Kidney tubule cell (primary cell): ENCODE measurements around the gene TCF23.
"Not testable (repeated sequence)": the region's sequence is repeated elsewhere in the genome, so short reads cannot be mapped to it uniquely, and the experiment has no call there.

Experiments
- DNase-seq: peaks from one replicate; pipeline ENCODE4 v3.0.0-alpha.2; 2018; ENCODE audit warnings: low spot score

TCF23 gene

GRCh38 chr2:27154488-27154887, 5.7 kb downstream of the TCF23 start:
- no peak for DNase-seq

DNA sequence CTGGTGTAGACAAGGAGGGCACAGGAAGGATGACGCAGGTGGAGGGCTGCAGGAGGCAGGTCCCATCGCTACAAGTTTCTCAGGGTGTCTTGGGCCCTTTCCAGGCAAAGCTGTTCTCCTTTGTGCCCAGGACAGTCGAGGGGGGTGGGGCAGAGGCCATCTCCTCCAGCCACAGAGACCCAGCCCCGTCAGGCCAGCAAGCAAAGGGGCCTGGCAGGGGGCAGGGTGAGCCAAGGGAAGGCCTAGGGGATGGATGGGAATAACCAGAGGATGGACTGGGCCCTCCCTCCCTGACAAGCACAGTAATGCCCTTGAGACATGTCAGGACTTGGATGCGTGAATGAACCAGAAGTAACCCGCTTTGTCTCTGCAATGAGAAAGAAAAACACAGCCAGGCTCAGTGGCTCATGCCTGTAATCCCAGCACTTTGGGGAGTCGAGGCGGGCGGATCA, 6.3 kb downstream of the TCF23 start:
- DNase-seq, result no peak

DNA sequence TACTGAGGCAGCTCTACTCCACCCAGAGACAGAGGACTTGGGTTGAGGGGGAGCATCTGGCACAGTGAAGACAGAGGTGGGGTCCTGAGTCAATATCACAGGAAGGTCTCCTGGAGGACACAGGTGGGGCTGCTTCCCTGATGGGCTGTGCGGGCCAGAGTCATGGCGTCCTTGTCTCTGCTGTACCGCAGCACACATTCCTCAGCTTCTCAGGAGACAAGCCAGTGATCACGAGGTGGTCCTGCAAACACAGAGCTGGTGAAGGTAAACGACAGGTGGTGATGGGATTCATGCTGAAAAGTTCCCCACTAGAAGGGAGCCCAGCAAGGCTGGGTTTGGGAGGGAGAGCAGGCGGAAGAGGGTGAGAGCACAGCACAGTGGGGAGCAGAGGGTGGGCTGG, 9.7 kb downstream of the TCF23 start:
- no peak for DNase-seq

GRCh38 chr2:27159271-27159670, 10.5 kb downstream of the TCF23 start:
- no peak for DNase-seq

DNA sequence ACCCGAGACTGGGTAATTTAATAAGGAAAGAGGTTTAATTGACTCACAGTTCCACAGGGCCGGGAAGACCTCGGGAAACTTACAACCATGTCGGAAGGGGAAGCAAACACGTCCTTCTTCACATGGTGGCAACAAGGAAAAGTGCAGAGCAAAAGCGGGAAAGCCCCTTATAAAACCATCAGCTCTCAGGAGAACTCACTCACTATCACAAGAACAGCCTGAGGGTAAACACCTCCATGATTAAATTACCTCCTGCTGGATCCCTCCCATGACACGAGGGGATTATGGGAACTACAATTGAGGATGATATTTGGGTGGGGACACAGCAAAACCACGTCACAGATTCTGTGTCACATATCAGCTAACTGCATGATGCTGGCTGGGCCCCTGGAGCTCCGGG, 11.4 kb downstream of the TCF23 start:
- no peak for DNase-seq

GRCh38 chr2:27162151-27163121, 13.6 kb downstream of the TCF23 start:
- DNase-seq, result no peak

DNA sequence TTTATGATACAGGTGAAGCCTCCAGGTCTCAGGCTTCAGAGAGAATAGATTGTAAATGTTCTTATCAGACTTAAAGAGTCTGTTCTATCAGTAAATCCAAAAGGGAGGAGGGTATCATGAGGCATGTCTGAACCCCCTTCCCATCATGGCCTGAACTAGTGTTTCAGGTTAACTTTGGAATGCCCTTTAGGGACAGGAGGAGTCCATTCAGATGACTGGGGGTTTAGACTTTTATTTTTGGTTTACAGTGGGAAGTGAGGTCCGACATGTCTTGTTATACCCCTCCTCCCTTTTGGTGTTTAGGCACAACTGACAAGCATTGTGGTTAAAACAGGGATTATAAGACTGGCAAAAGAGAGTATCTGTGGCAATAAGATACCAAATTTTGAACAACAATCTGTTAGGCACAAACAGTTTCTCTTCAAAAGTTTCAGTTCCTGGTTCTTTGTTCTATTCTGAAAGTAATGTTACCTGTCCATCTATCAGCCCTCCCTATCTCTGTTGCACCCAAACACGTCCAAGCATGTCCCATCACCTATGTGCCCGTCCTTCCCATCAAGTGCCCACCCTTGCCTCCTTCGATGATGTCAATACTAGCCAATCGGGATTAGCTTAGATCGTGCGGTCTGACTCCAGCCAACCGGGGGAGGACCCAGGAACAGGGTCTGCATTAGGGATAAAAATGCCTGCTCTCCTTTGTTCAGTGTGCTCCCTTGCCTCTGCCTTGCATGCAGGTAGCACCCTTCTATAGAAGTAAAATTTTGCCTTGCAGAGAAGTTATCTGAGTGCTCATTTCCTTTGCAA, 16.4 kb downstream of the TCF23 start:
- no peak for DNase-seq

DNA sequence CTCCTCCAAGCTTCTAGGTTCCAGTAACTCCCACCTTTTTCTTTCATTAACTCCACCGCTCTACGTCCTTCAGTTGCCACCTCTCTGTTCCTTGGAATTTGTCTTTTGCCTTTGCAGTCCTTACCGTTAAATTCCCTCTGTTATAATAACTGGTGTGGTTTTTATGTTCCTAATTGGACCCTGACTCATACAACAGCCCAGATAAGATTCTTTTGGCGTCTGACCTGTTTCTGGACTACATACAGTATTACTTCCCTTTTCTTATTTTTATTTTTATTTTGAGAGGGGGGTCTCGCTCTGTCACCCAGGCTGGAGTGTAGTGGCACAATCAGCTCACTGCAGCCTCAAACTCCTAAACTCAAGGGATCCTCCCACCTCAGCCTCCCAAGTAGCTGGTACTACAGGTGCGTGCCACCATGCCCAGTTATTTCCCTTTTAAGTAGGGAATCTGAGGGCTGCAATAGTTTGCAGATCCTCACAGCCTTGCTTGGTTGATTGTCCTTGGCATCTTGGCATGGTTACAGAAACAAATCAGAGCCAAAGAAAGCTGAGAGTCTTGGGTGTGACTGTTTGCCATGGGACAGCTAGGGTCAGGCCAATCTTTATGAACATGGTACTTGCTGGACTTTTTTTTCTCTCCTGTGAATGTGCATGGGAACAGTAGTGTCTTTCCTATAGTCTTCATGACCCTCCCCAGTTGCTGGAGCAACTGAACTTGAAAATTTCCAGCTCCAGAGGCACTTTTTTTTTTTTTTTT, 22.0 kb downstream of the TCF23 start:
- no peak for DNase-seq

DNA sequence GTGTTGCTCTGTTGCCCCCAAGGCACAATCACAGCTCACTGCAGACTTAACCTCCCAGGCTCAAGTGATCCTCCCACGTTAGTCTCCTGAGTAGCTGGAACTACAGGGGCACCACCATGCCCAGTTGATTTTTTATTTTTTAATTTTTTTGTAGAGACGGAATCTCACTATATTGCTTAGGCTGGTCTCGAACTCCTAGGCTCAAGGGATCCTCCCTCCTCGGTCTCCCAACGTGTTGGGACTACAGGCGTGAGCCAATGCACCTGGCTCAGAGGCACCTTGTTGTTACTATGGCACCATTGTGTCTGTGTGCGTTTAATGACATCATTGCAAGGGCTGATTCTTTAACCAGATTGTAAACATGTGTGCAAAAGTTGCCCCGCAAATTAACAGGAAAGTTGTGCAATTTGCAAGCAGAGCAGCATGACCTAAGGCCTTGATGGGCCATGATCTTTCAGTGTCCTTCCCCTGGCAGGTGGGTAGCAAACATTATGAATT, 22.6 kb downstream of the TCF23 start:
- no peak for DNase-seq

DNA sequence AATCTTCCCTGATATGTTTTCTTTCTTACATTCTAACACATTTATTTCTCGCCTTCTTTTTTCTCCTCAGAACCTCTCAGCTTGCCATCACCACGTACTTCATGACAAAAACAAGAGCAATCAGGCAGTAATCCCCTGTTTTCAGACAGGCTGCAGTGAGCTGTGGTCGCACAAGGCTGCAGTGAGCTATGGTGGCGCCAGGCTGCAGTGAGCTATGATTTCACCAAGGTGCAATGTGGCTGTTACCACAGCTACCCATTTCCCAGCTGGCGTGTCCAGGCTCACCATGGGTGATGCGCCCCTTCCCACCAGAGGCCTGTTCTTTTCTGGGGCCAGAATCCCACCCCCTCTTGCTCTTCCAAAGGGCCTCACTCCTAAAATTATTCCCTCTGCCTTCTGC, 25.8 kb downstream of the TCF23 start:
- DNase-seq, result peak; percentile 5

DNA sequence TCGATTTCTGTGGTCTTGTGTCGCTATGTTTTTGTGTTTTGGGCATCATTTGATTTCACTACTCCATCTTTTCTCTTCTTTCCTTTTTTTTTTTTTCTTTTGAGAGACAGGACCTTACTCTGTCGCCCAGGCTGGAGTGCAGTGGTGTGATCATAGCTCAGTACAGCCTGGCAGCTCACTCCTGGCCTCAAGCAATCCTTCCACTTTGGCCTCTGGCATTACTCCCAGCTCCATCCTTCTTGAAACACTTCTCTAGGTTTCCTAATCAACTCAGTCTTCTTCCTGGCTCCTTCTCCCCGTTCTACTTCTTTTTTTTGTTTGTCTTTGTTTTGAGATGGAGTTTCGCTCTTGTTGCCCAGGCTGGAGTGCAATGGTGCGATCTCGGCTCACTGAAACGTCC, 26.5 kb downstream of the TCF23 start:
- DNase-seq, result no peak

DNA sequence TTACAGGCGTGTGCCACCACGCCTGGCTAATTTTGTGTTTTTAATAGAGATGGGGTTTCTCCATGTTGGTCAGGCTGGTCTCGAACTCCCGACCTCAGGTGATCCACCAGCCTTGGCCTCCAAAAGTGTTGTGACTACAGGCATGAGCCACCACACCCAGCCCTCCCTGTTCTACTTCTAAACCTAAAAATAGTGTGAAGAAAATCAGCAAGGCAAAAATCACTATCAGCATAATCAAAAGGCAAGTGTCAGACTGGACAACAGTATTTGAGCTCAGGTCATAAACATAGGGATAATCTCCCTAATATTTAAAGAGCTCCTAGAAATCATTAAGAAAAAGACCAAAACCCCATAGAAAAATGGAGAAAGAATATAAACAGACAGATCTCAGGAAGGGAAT, 27.0 kb downstream of the TCF23 start:
- not testable (repeated sequence) for DNase-seq

- DNase-seq, result no peak
Measured at GRCh38 chr2:27177441-27178351, 28.9 kb downstream of the TCF23 start.

DNA sequence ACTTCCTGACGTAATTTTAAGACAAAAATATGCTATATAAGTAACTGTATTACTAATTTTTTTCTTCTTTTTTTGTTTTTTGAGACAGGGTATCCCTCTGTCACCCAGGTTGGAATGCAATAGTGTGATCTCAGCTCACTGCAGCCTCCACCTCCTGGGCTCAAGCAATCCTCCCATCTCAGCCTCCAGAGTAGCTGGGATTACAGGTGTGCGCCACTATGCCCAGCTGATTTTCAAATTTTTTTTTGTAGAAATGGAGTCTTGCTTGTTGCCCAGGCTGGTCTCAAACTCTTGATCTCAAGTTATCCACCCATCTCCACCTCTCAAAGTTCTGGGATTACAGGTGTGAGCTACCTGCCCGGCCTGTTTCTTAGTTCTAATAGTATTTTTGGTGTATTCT, 29.7 kb downstream of the TCF23 start:
- no peak for DNase-seq

- no peak for DNase-seq
Measured at GRCh38 chr2:27179344-27180000, 30.7 kb downstream of the TCF23 start.

DNA sequence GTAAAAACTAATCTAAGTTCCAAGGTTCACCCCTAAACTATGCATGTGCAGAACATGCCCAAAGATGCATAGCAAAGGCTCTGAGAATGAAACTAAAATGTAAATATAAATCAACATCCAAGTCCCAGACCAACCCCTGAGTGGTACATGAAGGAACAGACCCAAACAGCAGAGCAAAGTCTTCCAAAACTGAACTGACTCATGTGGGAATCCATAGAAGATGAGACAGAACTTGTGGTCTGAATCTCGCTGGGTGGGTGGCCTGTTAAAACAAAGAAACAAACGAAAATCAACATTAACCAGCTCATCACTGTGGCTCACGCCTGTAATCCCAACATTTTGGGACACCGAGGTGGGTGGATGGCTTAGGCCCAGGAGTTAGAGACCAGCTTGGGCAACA, 33.5 kb downstream of the TCF23 start:
- no peak for DNase-seq

DNA sequence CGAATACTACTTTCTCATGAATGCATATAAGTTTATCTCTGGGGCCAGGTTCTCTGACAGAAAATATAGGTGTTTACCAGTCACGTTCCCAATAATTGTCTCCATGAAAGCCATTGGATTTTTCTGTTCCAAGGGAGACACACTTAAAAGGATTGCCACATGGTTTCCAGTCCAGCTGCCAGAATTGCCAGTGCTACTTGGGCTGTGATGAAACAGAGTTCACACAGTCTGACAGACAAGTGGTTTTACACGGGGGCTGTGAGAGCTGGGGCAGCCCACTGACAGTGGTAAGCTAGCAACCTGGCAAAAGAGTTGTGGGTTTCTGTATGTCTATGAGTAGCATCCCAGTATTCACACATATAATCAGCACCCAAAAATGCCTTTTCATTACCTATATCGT, 35.3 kb downstream of the TCF23 start:
- DNase-seq, result no peak

DNA sequence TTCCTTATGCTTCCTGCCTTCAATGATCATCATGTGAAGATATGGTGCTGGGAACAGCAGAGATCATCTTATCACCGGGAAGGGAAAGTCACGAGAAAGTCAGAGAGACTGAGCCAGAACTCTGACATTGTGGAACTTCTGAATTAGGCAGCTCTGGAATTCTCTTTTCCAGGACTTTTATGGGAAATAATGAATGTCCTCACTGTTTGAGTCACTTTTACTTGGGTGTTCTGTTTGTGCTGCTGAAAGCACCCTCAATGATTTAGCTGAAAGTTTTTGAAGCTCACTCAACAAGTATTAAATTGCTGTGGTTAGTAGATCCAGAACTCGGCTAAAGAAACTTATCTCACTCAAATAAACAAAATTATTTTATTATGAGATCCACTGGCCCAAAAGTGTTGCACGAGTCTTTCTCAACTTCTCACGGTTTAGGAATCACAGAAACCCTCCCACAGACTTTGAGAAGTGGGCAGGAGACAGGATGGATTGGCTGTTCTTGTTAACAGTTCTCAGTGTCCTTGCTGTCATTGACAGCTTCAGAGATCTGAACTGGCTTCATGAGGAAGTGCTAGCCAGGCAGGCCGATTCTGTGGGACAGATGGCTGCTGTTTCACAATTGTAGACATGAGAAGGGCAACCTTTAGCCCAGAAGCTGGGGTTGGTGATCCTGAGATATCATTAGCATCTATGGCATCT, 36.7 kb downstream of the TCF23 start:
- no peak for DNase-seq

DNA sequence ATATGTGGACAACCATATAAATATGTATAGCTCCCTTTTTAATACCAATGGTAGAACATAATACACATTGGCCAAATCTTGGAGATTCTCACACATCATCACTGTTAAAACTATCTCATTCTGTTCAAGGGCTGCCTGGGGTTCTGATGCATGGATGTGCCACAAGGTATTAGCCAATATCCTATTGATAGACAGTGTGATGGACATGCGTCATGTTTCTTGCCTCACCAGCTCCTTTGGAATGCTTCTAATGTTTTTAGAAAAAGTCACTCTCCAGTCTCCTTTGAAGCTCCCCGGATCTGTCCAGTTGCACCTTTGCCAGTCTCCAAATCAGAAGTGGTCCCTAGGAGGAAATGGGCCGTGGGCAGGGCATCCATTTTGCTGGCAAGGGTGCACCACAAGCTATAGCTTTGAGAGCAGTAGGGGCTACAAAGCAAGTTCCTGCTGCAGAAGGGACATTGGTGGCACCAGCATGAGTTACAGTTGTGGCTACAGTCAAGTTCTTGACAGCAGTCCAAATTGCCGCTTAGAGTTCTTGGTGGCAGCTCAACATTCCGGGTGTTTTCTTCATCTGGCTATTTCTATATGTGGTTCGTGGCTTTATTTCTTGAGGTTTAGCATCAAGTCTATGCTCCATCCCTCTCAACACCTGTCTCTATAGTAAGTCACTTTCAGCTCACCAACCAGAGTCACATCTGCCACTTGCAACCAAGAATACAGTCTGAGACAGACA, 38.0 kb downstream of the TCF23 start:
- DNase-seq, result no peak
